ENCODE data around the gene DCDC2.
"Not testable (repeated sequence)": the region's sequence is repeated elsewhere in the genome, so short reads cannot be mapped to it uniquely, and the experiment has no call there.

DCDC2 gene

DNA sequence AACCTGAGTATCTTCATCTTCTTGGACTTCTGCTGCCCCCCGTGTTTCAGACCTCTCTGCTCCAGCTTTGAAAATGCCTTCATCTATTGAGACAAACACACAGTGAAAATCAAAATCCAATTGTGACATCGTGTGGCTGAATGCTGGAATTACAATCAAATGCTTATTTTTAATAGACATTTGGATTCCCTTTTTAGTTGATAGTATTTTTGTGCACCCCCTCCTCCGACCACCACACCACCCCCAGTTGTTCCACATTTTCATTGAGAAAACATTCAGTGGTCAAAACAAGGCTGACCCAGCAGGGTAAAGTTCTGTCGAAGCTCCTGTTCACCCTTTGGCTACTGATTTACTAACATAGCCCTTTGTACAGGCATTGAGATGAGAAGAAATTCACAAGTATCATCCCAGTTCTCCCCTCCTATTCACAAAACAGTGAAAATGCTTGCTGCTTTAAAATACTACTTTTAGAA lies 152.8 kb downstream of the DCDC2 start:
- no peaks in the 10 kb centered on the region for H3K27me3 ChIP-seq (ENCODE audit: control insufficient read depth in 5 of 5, insufficient read depth in 4 of 5, low read length in 5 of 5)
- H3K9me3 ChIP-seq (ENCODE audit: control insufficient read depth in 5 of 5, low read length in 5 of 5): no peaks in the 10 kb centered on the region
- no peaks in the 10 kb centered on the region for H3K4me1 ChIP-seq (ENCODE audit: control insufficient read depth in 5 of 5, insufficient read depth in 5 of 5, low read length in 5 of 5)
- H3K36me3 ChIP-seq (ENCODE audit: control insufficient read depth in 5 of 5, insufficient read depth in 5 of 5, low read length in 5 of 5): no peaks in the 10 kb centered on the region
- no peak overlapping the region for H3K4me3 ChIP-seq (ENCODE audit: low read depth in 1 of 5, low read length in 5 of 5)
- H3K9ac ChIP-seq (ENCODE audit: low read length in 5 of 5): no peak overlapping the region
- H3K27ac ChIP-seq (ENCODE audit: low read depth, low read length): no peak overlapping the region

DNA sequence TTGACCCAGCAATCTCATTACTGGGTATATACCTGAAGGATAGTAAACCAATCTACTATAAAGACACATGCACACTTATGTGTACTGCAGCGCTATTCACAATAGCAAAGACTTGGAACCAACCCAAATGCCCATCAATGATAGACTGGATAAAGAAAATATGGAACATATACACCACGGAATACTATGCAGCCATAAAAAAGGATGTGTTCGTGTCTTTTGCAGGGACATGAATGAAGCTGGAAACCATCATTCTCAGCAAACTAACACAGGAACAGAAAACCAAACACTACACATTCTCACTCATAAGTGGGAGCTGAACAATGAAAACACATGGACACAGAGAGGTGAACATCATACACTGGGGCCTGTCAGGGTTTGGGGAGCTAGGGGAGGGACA lies 153.7 kb downstream of the DCDC2 start:
- H3K4me3 ChIP-seq (ENCODE audit: low read depth in 1 of 5, low read length in 5 of 5); H3K9ac ChIP-seq (ENCODE audit: low read length in 5 of 5); H3K27me3 ChIP-seq (ENCODE audit: control insufficient read depth in 5 of 5, insufficient read depth in 4 of 5, low read length in 5 of 5); H3K9me3 ChIP-seq (ENCODE audit: control insufficient read depth in 5 of 5, low read length in 5 of 5); H3K36me3 ChIP-seq (ENCODE audit: control insufficient read depth in 5 of 5, insufficient read depth in 5 of 5, low read length in 5 of 5); H3K27ac ChIP-seq (ENCODE audit: low read depth, low read length); H3K4me1 ChIP-seq (ENCODE audit: control insufficient read depth in 5 of 5, insufficient read depth in 5 of 5, low read length in 5 of 5): not testable (repeated sequence)

DNA sequence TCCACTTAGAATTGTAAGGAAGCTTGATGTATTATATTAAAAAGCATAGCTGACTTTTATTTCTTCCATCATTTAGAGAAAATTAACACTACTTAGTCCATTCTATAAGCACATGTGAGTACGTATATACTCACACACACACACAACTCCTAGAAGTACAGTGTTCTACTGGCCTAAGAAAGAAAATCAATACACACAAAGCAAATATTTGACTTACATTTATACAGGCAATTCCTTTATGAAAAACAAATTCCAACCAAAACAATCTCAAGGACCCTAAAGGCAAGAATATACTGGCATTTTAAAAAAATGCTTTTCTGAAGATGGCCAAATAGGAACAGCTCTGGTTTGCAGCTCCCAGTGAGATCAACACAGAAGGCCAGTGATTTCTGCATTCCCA lies 160.0 kb downstream of the DCDC2 start:
- Histone ChIP-seq H3K36me3 (ENCODE audit: control insufficient read depth in 5 of 5, insufficient read depth in 5 of 5, low read length in 5 of 5) (no peaks in the 10 kb centered on the region), H3K9ac (ENCODE audit: low read length in 5 of 5) (no peak overlapping the region), H3K4me1 (ENCODE audit: control insufficient read depth in 5 of 5, insufficient read depth in 5 of 5, low read length in 5 of 5) (no peaks in the 10 kb centered on the region), H3K27ac (ENCODE audit: low read depth, low read length) (no peak overlapping the region), H3K4me3 (ENCODE audit: low read depth in 1 of 5, low read length in 5 of 5) (no peak overlapping the region), H3K27me3 (ENCODE audit: control insufficient read depth in 5 of 5, insufficient read depth in 4 of 5, low read length in 5 of 5) (no peaks in the 10 kb centered on the region), H3K9me3 (ENCODE audit: control insufficient read depth in 5 of 5, low read length in 5 of 5) (no peaks in the 10 kb centered on the region)

DNA sequence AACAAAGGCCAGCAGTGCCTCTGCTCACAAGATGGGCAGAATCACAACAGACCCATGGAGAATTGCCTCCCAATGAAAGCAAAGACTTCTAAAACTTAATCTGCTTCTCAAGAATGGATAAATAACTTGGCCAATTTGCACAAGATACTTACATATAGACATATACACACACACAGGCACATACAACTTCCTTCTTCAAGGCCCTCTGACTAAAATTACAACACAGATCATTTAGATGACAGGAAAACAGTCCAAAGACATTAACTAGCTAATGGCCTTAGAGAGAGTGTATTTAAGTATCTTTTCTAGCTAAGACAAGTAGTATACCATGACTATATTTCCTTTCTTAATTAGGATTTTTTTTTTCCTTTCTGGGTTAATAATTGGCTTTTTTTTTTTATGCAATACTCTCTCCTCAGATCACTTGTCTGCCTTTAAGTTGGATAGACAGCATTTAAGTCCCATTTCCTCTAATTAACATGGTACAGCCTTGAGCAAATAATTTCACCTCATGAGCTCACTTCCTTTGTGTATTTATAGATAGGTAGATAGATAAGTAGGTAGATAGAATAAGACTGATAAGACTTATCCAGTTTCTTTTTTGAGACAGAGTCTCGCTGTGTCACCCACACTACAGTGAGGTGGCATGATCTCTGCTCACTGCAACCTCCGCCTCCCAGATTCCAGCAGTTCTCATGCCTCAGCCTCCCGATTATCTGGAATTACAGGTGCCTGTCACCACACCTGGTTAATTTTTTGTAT lies 161.8 kb downstream of the DCDC2 start:
- Histone ChIP-seq H3K27me3 (ENCODE audit: control insufficient read depth in 5 of 5, insufficient read depth in 4 of 5, low read length in 5 of 5) (no peaks in the 10 kb centered on the region), H3K36me3 (ENCODE audit: control insufficient read depth in 5 of 5, insufficient read depth in 5 of 5, low read length in 5 of 5) (no peaks in the 10 kb centered on the region), H3K9me3 (ENCODE audit: control insufficient read depth in 5 of 5, low read length in 5 of 5) (no peaks in the 10 kb centered on the region), H3K9ac (ENCODE audit: low read length in 5 of 5) (no peak overlapping the region), H3K4me3 (ENCODE audit: low read depth in 1 of 5, low read length in 5 of 5) (no peak overlapping the region), H3K27ac (ENCODE audit: low read depth, low read length) (no peak overlapping the region), H3K4me1 (ENCODE audit: control insufficient read depth in 5 of 5, insufficient read depth in 5 of 5, low read length in 5 of 5) (no peaks in the 10 kb centered on the region)

DNA sequence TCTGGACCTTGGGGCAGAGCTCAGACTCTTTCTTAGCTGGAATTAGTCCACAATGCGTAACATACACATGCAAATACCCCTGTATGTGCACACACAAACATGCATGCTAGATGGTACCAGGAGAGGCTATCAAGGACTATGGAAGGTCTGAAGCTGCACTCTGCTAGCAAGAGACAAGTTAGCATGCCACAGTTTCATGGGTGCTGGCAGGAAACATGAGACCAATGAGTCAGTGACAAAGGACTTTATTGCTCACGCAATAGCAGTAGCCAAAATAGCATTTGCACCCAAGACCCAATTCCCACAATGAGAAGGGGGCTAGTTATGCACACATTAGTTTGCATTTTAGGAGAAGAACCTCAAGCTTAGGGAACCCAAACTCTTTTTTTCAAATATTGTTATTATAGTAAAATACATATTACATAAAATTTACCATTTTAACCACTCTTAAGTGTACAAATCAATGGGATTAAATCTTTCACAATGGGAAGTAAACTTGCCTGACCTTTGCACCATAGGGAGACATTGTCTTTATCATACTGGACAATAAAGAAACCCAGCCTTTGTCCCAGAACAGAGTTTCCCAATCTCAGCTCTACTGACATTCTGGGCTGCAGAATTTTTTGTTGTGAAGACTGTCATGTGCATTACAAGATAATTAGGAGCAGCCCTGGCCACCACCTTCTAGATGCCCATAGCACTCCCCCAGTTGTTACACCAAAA lies 162.7 kb downstream of the DCDC2 start:
- Histone ChIP-seq H3K9me3 (ENCODE audit: control insufficient read depth in 5 of 5, low read length in 5 of 5) (no peaks in the 10 kb centered on the region), H3K9ac (ENCODE audit: low read length in 5 of 5) (no peak overlapping the region), H3K4me1 (ENCODE audit: control insufficient read depth in 5 of 5, insufficient read depth in 5 of 5, low read length in 5 of 5) (no peaks in the 10 kb centered on the region), H3K27ac (ENCODE audit: low read depth, low read length) (no peak overlapping the region), H3K4me3 (ENCODE audit: low read depth in 1 of 5, low read length in 5 of 5) (no peak overlapping the region), H3K27me3 (ENCODE audit: control insufficient read depth in 5 of 5, insufficient read depth in 4 of 5, low read length in 5 of 5) (no peaks in the 10 kb centered on the region), H3K36me3 (ENCODE audit: control insufficient read depth in 5 of 5, insufficient read depth in 5 of 5, low read length in 5 of 5) (no peaks in the 10 kb centered on the region)

DNA sequence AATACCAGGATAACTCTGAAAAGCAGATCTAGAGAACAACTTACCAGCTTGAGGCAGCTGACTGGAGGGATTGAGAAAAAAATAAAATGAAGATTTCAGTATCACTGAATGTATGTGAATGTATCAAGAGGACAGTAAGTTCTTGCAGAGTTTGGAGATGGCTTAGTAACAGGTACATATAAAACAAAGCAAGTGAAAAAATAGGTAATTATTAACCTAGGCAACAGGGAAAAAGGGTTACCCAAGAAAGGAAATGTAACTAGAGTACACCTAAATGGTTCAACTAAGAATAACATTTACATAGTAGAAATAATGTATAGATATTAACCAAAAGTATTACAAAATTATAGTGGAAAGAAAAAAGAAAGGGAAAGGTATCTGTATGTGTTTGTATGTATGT lies 164.5 kb downstream of the DCDC2 start:
- Histone ChIP-seq H3K4me1 (ENCODE audit: control insufficient read depth in 5 of 5, insufficient read depth in 5 of 5, low read length in 5 of 5) (no peaks in the 10 kb centered on the region), H3K9me3 (ENCODE audit: control insufficient read depth in 5 of 5, low read length in 5 of 5) (no peaks in the 10 kb centered on the region), H3K27ac (ENCODE audit: low read depth, low read length) (no peak overlapping the region), H3K4me3 (ENCODE audit: low read depth in 1 of 5, low read length in 5 of 5) (no peak overlapping the region), H3K9ac (ENCODE audit: low read length in 5 of 5) (no peak overlapping the region), H3K36me3 (ENCODE audit: control insufficient read depth in 5 of 5, insufficient read depth in 5 of 5, low read length in 5 of 5) (no peaks in the 10 kb centered on the region), H3K27me3 (ENCODE audit: control insufficient read depth in 5 of 5, insufficient read depth in 4 of 5, low read length in 5 of 5) (no peaks in the 10 kb centered on the region)

DNA sequence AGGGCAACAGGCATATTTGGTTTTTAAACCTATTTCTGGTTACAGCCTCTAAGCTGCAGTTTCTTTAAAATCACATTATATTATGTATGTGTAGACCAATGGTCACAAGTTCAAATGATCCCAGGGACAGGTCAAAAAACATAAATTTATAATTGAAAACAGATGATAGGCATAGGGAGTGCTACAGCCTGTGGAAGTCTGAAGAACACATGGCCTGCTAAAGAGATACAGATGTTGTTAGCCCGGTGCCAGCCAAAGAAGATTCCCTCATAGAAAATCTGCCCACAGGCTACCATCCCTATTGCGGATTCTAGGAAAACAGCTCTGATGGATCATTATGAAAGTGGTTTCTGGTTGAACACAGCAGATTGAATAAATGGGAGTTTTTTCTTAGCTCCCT lies 166.5 kb downstream of the DCDC2 start:
- Histone ChIP-seq H3K9ac (ENCODE audit: low read length in 5 of 5) (no peak overlapping the region), H3K9me3 (ENCODE audit: control insufficient read depth in 5 of 5, low read length in 5 of 5) (no peaks in the 10 kb centered on the region), H3K36me3 (ENCODE audit: control insufficient read depth in 5 of 5, insufficient read depth in 5 of 5, low read length in 5 of 5) (no peaks in the 10 kb centered on the region), H3K27ac (ENCODE audit: low read depth, low read length) (no peak overlapping the region), H3K4me3 (ENCODE audit: low read depth in 1 of 5, low read length in 5 of 5) (no peak overlapping the region), H3K4me1 (ENCODE audit: control insufficient read depth in 5 of 5, insufficient read depth in 5 of 5, low read length in 5 of 5) (no peaks in the 10 kb centered on the region), H3K27me3 (ENCODE audit: control insufficient read depth in 5 of 5, insufficient read depth in 4 of 5, low read length in 5 of 5) (no peaks in the 10 kb centered on the region)

DNA sequence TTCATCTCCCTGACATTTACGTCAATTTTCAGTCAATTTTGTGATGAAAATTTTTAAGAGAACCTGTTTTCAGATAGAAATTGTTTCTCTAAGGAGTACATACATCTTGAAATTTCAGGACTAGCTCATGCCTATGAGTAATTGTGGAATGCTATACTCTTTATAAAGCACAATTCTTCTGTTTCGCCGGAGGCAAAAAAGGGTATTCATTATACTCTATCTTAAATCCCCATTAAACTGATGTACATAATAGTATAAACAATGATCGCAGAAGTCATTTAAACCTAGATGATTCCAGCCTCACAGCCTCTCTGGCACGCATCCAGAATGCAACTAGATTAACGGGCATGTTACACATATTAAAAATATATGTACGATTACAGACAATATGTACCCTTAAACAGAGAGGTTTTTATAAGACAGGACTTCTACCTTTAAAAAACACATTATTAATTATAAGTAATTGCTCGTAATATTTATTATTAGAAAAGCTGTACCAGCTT lies 169.2 kb downstream of the DCDC2 start:
- no peak overlapping the region for H3K9ac ChIP-seq (ENCODE audit: low read length in 5 of 5)
- no peak overlapping the region for H3K4me3 ChIP-seq (ENCODE audit: low read depth in 1 of 5, low read length in 5 of 5)
- no peaks in the 10 kb centered on the region for H3K36me3 ChIP-seq (ENCODE audit: control insufficient read depth in 5 of 5, insufficient read depth in 5 of 5, low read length in 5 of 5)
- H3K4me1 ChIP-seq (ENCODE audit: control insufficient read depth in 5 of 5, insufficient read depth in 5 of 5, low read length in 5 of 5): no peaks in the 10 kb centered on the region
- H3K27ac ChIP-seq (ENCODE audit: low read depth, low read length): no peak overlapping the region
- H3K9me3 ChIP-seq (ENCODE audit: control insufficient read depth in 5 of 5, low read length in 5 of 5): peaks cover 0 to 3% (median 1%) of the 10 kb centered on the region in 5 donors
- H3K27me3 ChIP-seq (ENCODE audit: control insufficient read depth in 5 of 5, insufficient read depth in 4 of 5, low read length in 5 of 5): no peaks in the 10 kb centered on the region

DNA sequence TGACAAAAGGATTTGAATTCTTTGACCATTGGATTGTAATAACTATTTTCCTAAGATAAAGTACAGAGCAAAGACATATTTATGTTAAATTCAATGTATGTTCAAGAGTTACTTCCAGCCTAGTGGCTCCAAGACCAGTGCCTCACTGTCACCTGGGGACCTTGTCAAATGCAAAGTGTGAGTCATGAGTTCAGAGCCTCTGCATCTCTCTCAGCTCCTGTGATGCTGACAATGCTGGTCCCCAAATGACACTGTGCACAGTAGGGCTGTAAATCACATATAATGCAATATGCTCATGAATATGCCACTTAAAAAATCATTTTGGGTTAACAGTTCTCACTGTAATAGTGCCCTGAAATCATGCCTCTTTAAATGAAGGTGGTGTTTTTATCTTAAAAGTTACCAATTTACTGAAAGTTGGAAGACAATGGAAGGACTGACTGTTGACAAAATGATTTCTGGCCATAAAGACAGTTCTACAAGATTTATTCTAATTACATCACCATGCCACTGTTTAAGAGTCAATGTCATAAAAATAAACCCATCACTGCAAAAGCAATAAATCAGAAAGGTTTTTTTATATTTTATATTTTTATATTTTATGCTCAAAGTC lies 169.8 kb downstream of the DCDC2 start:
- no peaks in the 10 kb centered on the region for H3K36me3 ChIP-seq (ENCODE audit: control insufficient read depth in 5 of 5, insufficient read depth in 5 of 5, low read length in 5 of 5)
- H3K27ac ChIP-seq (ENCODE audit: low read depth, low read length): no peak overlapping the region
- H3K4me1 ChIP-seq (ENCODE audit: control insufficient read depth in 5 of 5, insufficient read depth in 5 of 5, low read length in 5 of 5): no peaks in the 10 kb centered on the region
- no peak overlapping the region for H3K9ac ChIP-seq (ENCODE audit: low read length in 5 of 5)
- H3K27me3 ChIP-seq (ENCODE audit: control insufficient read depth in 5 of 5, insufficient read depth in 4 of 5, low read length in 5 of 5): no peaks in the 10 kb centered on the region
- H3K4me3 ChIP-seq (ENCODE audit: low read depth in 1 of 5, low read length in 5 of 5): no peak overlapping the region
- peaks cover 0 to 7% (median 3%) of the 10 kb centered on the region in 5 donors for H3K9me3 ChIP-seq (ENCODE audit: control insufficient read depth in 5 of 5, low read length in 5 of 5)

DNA sequence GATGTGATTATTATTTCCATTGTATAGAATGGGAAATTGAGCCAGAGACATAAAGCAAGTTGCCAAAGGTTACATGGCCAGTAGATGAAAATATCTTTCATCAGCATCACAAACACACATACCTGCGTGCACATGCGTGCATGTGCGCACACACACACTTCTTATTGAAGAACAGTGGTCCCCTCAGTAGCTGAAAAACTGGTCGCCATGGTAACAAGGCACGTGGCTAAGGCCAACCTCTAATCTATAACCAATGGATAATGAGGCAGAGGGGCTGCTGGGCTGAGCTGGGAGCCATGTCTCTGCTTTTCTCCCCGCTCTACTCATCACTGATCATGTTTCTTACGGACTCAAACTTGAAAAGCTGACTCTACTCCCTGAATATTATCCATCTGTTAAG lies 171.5 kb downstream of the DCDC2 start:
- Histone ChIP-seq H3K9me3 (ENCODE audit: control insufficient read depth in 5 of 5, low read length in 5 of 5) (peaks cover 0 to 8% (median 5%) of the 10 kb centered on the region in 5 donors), H3K9ac (ENCODE audit: low read length in 5 of 5) (no peak overlapping the region), H3K4me3 (ENCODE audit: low read depth in 1 of 5, low read length in 5 of 5) (no peak overlapping the region), H3K36me3 (ENCODE audit: control insufficient read depth in 5 of 5, insufficient read depth in 5 of 5, low read length in 5 of 5) (no peaks in the 10 kb centered on the region), H3K4me1 (ENCODE audit: control insufficient read depth in 5 of 5, insufficient read depth in 5 of 5, low read length in 5 of 5) (no peaks in the 10 kb centered on the region), H3K27ac (ENCODE audit: low read depth, low read length) (no peak overlapping the region), H3K27me3 (ENCODE audit: control insufficient read depth in 5 of 5, insufficient read depth in 4 of 5, low read length in 5 of 5) (no peaks in the 10 kb centered on the region)

Data from subcutaneous abdominal adipose tissue (tissue), 5 donors.